A549 (cell line): ENCODE measurements around the gene MED23. TPM values are rescaled to one million over a fixed set of nuclear protein-coding genes. Genes with fewer than 3 reads are reported as not detected.

Experiments
- ATAC-seq, 2 experiments: fragments of 200-7000 bp in 1 of 2; fragments of >200 bp in 1 of 2; cut with Nextera tagmentation in 1 of 2; cut with Tn5 transposase in 1 of 2; 3 replicates each; pipeline versions ENCODE4 v1.8.0 to v1.9.1; 2018 to 2020; ENCODE audit warnings: mild to moderate bottlenecking in 1 of 2, moderate library complexity in 1 of 2
- CTCF ChIA-PET: fragments of 300-600 bp; sonication (Branson Sonifier 250); formaldehyde crosslinking; extraction: SDS; loops from one replicate; lab custom pipeline; 2021; ENCODE audit warnings: antibody characterized with exemption, inconsistent platforms; lab: Yijun Ruan, JAX
- POLR2A ChIA-PET: fragments of 350-600 bp; formaldehyde crosslinking; extraction: SDS; loops from one replicate; lab custom pipeline; 2021; ENCODE audit warnings: antibody characterized with exemption, inconsistent platforms; lab: Yijun Ruan, JAX
- DNase-seq, 2 experiments: peaks; one replicate each; pipeline versions ENCODE4 v3.0.0 to v3.0.0-alpha.2; 2011 to 2016; ENCODE audit warnings: low read depth in 1 of 2, low spot score in 1 of 2
- FAIRE-seq: peaks from 2 replicates; lab custom pipeline; 2011; peaks lifted over from hg19 to GRCh38; lab: Jason Lieb, UNC
- H3K27ac ChIP-seq, 2 experiments: fragments of >200 bp; sonication (Bioruptor Twin); formaldehyde crosslinking; 3 replicates each; pipeline ENCODE4 v1.5.1; 2016 to 2017
- H3K4me1 ChIP-seq: fragments of >200 bp; sonication (Bioruptor Twin); formaldehyde crosslinking; 3 replicates; pipeline ENCODE4 v1.6.1; 2016
- H3K4me2 ChIP-seq: fragments of >200 bp; sonication (Bioruptor Twin); formaldehyde crosslinking; 3 replicates; pipeline ENCODE4 v1.6.1; 2016
- H3K4me3 ChIP-seq: fragments of >200 bp; sonication (Bioruptor Twin); formaldehyde crosslinking; 3 replicates; pipeline ENCODE4 v1.5.1; 2016
- H3K9me3 ChIP-seq: fragments of >200 bp; sonication (Bioruptor Twin); formaldehyde crosslinking; 3 replicates; pipeline ENCODE4 v1.6.1; 2016
- ATOH8 ChIP-seq: fragments of 250-450 bp; sonication (Bioruptor Pico); IDR thresholded peaks from 2 replicates; pipeline ENCODE4 v1.5.0; 2020; ENCODE audit warnings: low read depth, mild to moderate bottlenecking, moderate library complexity
- CBX2 ChIP-seq: fragments of 200-600 bp; sonication (generic); IDR thresholded peaks from 2 replicates; pipeline ENCODE4 v1.6.1; 2016; ENCODE audit warnings: low read depth, mild to moderate bottlenecking, borderline replicate concordance
- CBX8 ChIP-seq: fragments of 200-600 bp; sonication (generic); IDR thresholded peaks from 2 replicates; pipeline ENCODE4 v1.6.1; 2016
- CEBPB ChIP-seq, 2 experiments: fragments of >200 bp in 1 of 2; sonication (Bioruptor Twin) in 1 of 2; formaldehyde crosslinking in 1 of 2; IDR thresholded peaks; 2 replicates each; pipeline ENCODE4 v1.6.1; 2012 to 2016
- EHMT2 ChIP-seq: fragments of 200-600 bp; sonication (generic); IDR thresholded peaks from 2 replicates; pipeline ENCODE4 v1.6.1; 2016; ENCODE audit warnings: antibody characterized with exemption, low read depth, mild to moderate bottlenecking, moderate library complexity
- EP300 ChIP-seq, 2 experiments: fragments of >200 bp; sonication (Bioruptor Twin); formaldehyde crosslinking; IDR thresholded peaks; 2 replicates in 1 of 2; 3 replicates in 1 of 2; pipeline ENCODE4 v1.6.1; 2016 to 2017
- FOSB ChIP-seq: fragments of 250-450 bp; sonication (Bioruptor Pico); IDR thresholded peaks from 2 replicates; pipeline ENCODE4 v1.5.0; 2020; ENCODE audit warnings: mild to moderate bottlenecking, moderate library complexity
- FOSL2 ChIP-seq, 2 experiments: fragments of 450-650 bp in 1 of 2; fragments of >200 bp in 1 of 2; sonication (Bioruptor Twin) in 1 of 2; formaldehyde crosslinking; IDR thresholded peaks; 2 replicates each; pipeline versions ENCODE4 v1.5.0 to v1.6.1; 2016 to 2020; ENCODE audit warnings: mild to moderate bottlenecking in 1 of 2, moderate library complexity in 1 of 2
- GATA3 ChIP-seq: IDR thresholded peaks from 2 replicates; pipeline ENCODE4 v1.6.1; 2012; ENCODE audit warnings: borderline replicate concordance
- HDAC2 ChIP-seq: fragments of 200-600 bp; sonication (generic); IDR thresholded peaks from 2 replicates; pipeline ENCODE4 v1.6.1; 2016
- HES2 ChIP-seq: fragments of >200 bp; sonication (Bioruptor Twin); formaldehyde crosslinking; IDR thresholded peaks from 2 replicates; pipeline ENCODE4 v1.6.1; 2016
- JUN ChIP-seq, 2 experiments: fragments of >200 bp; sonication (Bioruptor Twin); formaldehyde crosslinking; IDR thresholded peaks; 2 replicates in 1 of 2; 3 replicates in 1 of 2; pipeline ENCODE4 v1.6.1; 2016 to 2017
- MAFK ChIP-seq: fragments of 450-650 bp; IDR thresholded peaks from 2 replicates; pipeline ENCODE4 v1.6.1; 2014; ENCODE audit not compliant: partially characterized antibody
- MYC ChIP-seq: IDR thresholded peaks from 2 replicates; pipeline ENCODE4 v1.6.1; 2012; ENCODE audit warnings: mild to moderate bottlenecking, inconsistent platforms, low read length, improper control_type of control experiment, borderline replicate concordance
- NPAS2 ChIP-seq: fragments of 250-450 bp; sonication (Bioruptor Pico); IDR thresholded peaks from 2 replicates; pipeline ENCODE4 v1.8.0; 2022; ENCODE audit warnings: mild to moderate bottlenecking, moderate library complexity, borderline replicate concordance
- NR3C1 ChIP-seq: fragments of >200 bp; sonication (Bioruptor Twin); formaldehyde crosslinking; IDR thresholded peaks from 3 replicates; pipeline ENCODE4 v1.6.1; 2017
- PHF8 ChIP-seq: fragments of 200-600 bp; sonication (generic); IDR thresholded peaks from 2 replicates; pipeline ENCODE4 v1.6.1; 2016; ENCODE audit warnings: low read depth, mild to moderate bottlenecking, antibody characterized with exemption, moderate library complexity, borderline replicate concordance
- POLR2A ChIP-seq: IDR thresholded peaks from 2 replicates; pipeline ENCODE4 v1.6.1; 2012; ENCODE audit warnings: mild to moderate bottlenecking, low read length
- RNF2 ChIP-seq: fragments of 200-600 bp; sonication (generic); IDR thresholded peaks from 2 replicates; pipeline ENCODE4 v1.6.1; 2016; ENCODE audit warnings: low read depth, mild to moderate bottlenecking, antibody characterized with exemption, moderate library complexity, borderline replicate concordance
- SMC3 ChIP-seq: fragments of >200 bp; sonication (Bioruptor Twin); formaldehyde crosslinking; IDR thresholded peaks from 3 replicates; pipeline ENCODE4 v1.6.1; 2018; ENCODE audit warnings: inconsistent platforms
- SREBF2 ChIP-seq: fragments of 450-650 bp; IDR thresholded peaks from 2 replicates; pipeline ENCODE4 v1.6.1; 2014; ENCODE audit warnings: mild to moderate bottlenecking, moderate library complexity
- WGBS: methylation state at CpG from one replicate; pipeline ENCODE4 v1.1.6; 2017; ENCODE audit errors: missing lambda C conversion rate; 5-methylcytosine and 5-hydroxymethylcytosine counted together
- polyA plus RNA-seq, 4 experiments: library from polyadenylated mRNA; depleted of rRNA in 3 of 4; stranded (reverse); fragments of >200 nt; fragmentation: RNase III in 1 of 4; extraction: RNeasy Plus Mini Kit Qiagen cat#74134 plus additional on column Dnase treatment in 1 of 4; gene quantifications; 2 replicates in 3 of 4; 3 replicates in 1 of 4; pipeline ENCODE4 v1.2.3, GENCODE V29; 2011 to 2017
- TF ChIP-seq, protein P1 (sequence below): fragments of 450-650 bp; IDR thresholded peaks from 2 replicates; pipeline ENCODE4 v1.6.1; 2014; ENCODE audit warnings: antibody characterized with exemption

Gene MED23
- polyA plus RNA-seq, 2 of the 4 experiments (the other 2 are of a cell fraction) = 7.6 to 23.1 TPM

- peak overlapping the region; percentile 8; the same call in 1 of the 3 replicates for H3K4me2 ChIP-seq
- H3K27ac ChIP-seq = no peak overlapping the region
- peaks cover 3% of the 10 kb centered on the region; the same call in 1 of the 3 replicates for H3K4me1 ChIP-seq
- no peak overlapping the region for H3K4me3 ChIP-seq
- H3K9me3 ChIP-seq = no peaks in the 10 kb centered on the region
- ChIA-PET POLR2A (no interaction called here), CTCF (no interaction called here)
- ATAC-seq (peak in 1 of 2 experiments; percentile 40; a peak in 2 of 6 replicates), FAIRE-seq (no peak), DNase-seq (no peak)
- TF ChIP-seq EP300 (IDR thresholded peaks at IDR 0.05) = no peak
- TF ChIP-seq SREBF2 = no peak
- TF ChIP-seq HDAC2 = no peak
- TF ChIP-seq JUN (IDR thresholded peaks at IDR 0.05) = no peak
- TF ChIP-seq FOSB (CRISPR knock-in tag) = no peak
- TF ChIP-seq ATOH8 (CRISPR knock-in tag) = no peak
- no peak for TF ChIP-seq SMC3
- TF ChIP-seq NPAS2 (CRISPR knock-in tag) = no peak
- TF ChIP-seq CBX2 = no peak
- TF ChIP-seq MAFK = no peak
- TF ChIP-seq CBX8 = no peak
- no peak for TF ChIP-seq GATA3
- TF ChIP-seq EHMT2 = no peak
- no peak for TF ChIP-seq FOSL2 (IDR thresholded peaks at IDR 0.05)
- TF ChIP-seq FOSL2 (CRISPR knock-in tag; IDR thresholded peaks at IDR 0.05) = no peak
- WGBS = 6% methylated on average over 5 of the region's 5 CpGs
Measured at GRCh38 chr6:131652472-131652871, 24.4 kb upstream of the MED23 start.

- ATAC-seq (no peak), DNase-seq (no peak), FAIRE-seq (no peak)
- no peak overlapping the region for H3K4me2 ChIP-seq
- no peak overlapping the region for H3K4me3 ChIP-seq
- TF ChIP-seq HES2 (no peak), PHF8 (no peak), ATOH8 (CRISPR knock-in tag) (no peak), POLR2A (no peak)
- CTCF ChIA-PET = no interaction called here
- H3K27ac ChIP-seq = no peak overlapping the region
- no peaks in the 10 kb centered on the region for H3K9me3 ChIP-seq
- H3K4me1 ChIP-seq = peaks cover 3% of the 10 kb centered on the region; the same call in 1 of the 3 replicates
- POLR2A ChIA-PET = no interaction called here
Measured at GRCh38 chr6:131651782-131652181, 23.7 kb upstream of the MED23 start.

DNA sequence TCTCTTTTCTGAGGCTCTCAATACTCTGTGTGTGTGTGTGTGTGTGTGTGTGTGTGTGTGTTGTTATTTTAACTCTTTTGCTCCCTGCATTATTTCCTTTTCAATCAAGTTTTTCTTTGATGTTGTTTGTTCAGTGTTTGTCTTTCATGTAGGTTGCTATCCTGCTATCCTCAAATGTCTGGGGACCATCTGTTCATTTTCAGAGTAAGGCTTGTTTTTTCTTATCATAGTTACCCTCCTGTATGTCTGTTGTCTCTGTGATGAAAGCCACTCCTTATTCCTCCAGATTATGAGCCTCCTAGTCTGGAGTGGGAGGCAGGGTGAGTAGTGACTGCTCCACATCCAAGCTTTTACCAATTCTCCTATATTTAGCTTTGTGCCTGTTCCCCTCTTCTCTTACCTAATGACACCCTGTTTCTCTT, 18.2 kb upstream of the MED23 start:
- CTCF ChIA-PET = interaction anchor here (1.4 kb wide), 1 partner anchor 18 kb away, joined by 3 read pairs; no protein-coding TSS in a partner anchor
- no peak for FAIRE-seq
- no peak overlapping the region for H3K27ac ChIP-seq
- TF ChIP-seq HDAC2 (no peak), CBX8 (no peak), MYC (no peak), POLR2A (no peak), CEBPB (IDR thresholded peaks at IDR 0.05) (no peak), SREBF2 (no peak), NPAS2 (CRISPR knock-in tag) (no peak), RNF2 (no peak), NR3C1 (no peak), EP300 (IDR thresholded peaks at IDR 0.05) (no peak)
- TF ChIP-seq, protein P1, sequence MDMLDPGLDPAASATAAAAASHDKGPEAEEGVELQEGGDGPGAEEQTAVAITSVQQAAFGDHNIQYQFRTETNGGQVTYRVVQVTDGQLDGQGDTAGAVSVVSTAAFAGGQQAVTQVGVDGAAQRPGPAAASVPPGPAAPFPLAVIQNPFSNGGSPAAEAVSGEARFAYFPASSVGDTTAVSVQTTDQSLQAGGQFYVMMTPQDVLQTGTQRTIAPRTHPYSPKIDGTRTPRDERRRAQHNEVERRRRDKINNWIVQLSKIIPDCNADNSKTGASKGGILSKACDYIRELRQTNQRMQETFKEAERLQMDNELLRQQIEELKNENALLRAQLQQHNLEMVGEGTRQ = no peak
- TF ChIP-seq, all 56 proteins: peak for 0
- Histone ChIP-seq H3K4me3 (no peak overlapping the region), H3K9me3 (no peaks in the 10 kb centered on the region), H3K4me2 (no peak overlapping the region), H3K4me1 (no peaks in the 10 kb centered on the region)
- no peak for ATAC-seq
- no peak for DNase-seq
- POLR2A ChIA-PET = no interaction called here
